Peyer's patch (tissue), 4 donors: ENCODE results near the gene PPP1R13B.

Source experiments
- CTCF ChIP-seq, 6 experiments: fragments of 450-650 bp in 4 of 6; fragments of 200-600 bp in 2 of 6; sonication (generic) in 1 of 6; IDR thresholded peaks; one replicate each; pipeline ENCODE4 v1.5.1; 2017 to 2019; ENCODE audit warnings: antibody characterized with exemption in 6 of 6, mild to moderate bottlenecking in 3 of 6, moderate library complexity in 1 of 6
- POLR2A ChIP-seq, 2 donors: fragments of 450-650 bp; IDR thresholded peaks; one replicate each; pipeline ENCODE4 v1.5.1; 2017; ENCODE audit warnings: antibody characterized with exemption in 2 of 2, mild to moderate bottlenecking in 2 of 2, moderate library complexity in 2 of 2

GRCh38 chr14:103892247-103892646, 44.9 kb upstream of the PPP1R13B start:
- TF ChIP-seq CTCF (IDR thresholded peaks at IDR 0.05): no peak
- TF ChIP-seq POLR2A (IDR thresholded peaks at IDR 0.05): no peak
